NCI-H1105 treated with DMSO at 0.1 percent for 48 hours (cell line): ENCODE data around the gene GPR101.

ENCODE experiments used
- DNase-seq: peaks from one replicate; lab custom pipeline; 2025; lab: John Stamatoyannopoulos, UW

Gene GPR101, protein sequence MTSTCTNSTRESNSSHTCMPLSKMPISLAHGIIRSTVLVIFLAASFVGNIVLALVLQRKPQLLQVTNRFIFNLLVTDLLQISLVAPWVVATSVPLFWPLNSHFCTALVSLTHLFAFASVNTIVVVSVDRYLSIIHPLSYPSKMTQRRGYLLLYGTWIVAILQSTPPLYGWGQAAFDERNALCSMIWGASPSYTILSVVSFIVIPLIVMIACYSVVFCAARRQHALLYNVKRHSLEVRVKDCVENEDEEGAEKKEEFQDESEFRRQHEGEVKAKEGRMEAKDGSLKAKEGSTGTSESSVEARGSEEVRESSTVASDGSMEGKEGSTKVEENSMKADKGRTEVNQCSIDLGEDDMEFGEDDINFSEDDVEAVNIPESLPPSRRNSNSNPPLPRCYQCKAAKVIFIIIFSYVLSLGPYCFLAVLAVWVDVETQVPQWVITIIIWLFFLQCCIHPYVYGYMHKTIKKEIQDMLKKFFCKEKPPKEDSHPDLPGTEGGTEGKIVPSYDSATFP

DNA sequence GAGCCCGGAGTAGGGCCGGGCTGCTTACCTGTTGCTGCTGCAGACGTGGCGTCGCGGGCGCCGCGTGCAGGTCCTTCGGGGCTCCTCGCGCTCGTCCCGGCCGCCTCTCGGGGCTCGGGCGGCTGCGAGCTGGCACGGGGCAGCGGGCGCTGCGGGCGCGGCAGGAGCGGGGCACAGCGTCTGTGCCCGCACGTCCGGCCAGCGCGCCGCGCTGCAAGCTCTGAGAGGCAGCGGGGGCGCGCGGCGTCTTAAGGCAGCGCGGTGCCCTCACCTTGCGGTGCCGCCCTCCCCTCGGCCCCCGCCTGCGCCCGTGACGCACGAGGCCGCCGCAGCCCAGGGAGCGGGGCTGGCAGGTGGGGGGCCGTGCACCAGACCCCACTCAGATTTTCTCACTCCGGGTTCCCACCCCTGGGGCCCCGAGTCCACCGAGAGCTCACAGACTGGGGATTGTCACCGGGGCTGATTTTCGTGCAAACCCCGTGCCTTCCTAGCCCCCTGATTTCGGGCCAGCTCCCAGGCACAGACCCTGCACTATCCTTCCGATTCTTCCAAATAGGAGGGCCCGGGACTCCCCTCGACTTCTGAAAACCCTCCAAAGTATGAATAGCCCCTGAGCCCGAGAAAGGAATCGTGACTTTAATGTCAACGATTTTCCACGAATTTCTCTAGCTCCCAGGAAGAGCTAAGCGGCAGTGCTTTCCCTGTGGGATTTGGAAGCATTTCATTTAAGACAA, at the start of gene GPR101:
GPR101 (minus strand) TSS at position 222 of the 734 bp plus-strand sequence. CDS start 2,321 bp downstream, outside the sequence.
- DNase-seq: no peak

- no peak for DNase-seq
Measured at GRCh38 chrX:137081239-137081638, 47.4 kb upstream of the GPR101 start.

- DNase-seq: no peak
Measured at GRCh38 chrX:137072396-137072795, 38.6 kb upstream of the GPR101 start.

DNA sequence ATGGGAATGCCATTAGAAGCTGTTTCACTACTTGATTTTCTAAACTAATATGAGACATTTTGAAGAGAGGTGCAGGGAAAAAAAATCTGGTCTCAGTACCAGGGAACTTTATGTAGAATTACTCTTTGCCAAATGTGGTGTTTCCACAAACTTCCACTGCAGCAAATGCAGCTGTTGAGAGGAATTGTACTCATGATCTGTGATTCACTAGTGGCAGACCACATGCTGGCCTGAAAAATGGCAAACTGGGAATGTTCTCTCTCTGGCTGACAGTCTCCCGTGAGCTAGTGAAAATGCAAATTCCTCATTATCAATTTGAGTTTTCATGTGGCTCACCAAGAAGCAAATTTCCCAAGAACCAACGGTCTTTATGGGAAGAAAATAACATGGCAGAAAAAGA, 37.8 kb upstream of the GPR101 start:
- DNase-seq: no peak

DNA sequence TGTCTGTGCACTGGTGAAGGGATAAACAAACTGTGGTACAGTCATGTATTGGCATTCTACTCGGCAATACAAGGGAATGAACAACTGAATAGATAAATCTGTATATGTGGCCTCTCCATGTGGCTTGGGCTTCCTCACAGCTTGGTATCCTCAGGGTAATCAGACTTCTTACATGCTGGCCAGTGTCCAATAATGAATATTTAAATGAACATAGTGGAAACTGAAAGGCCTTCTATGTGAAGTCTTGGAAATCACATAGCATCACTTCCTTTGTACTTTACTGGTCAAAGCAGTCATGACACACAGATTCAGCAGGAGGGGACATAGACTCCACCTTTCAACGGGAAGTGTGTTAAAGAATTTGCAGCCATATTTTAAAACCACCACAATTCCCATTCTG, 33.4 kb upstream of the GPR101 start:
- no peak for DNase-seq

DNA sequence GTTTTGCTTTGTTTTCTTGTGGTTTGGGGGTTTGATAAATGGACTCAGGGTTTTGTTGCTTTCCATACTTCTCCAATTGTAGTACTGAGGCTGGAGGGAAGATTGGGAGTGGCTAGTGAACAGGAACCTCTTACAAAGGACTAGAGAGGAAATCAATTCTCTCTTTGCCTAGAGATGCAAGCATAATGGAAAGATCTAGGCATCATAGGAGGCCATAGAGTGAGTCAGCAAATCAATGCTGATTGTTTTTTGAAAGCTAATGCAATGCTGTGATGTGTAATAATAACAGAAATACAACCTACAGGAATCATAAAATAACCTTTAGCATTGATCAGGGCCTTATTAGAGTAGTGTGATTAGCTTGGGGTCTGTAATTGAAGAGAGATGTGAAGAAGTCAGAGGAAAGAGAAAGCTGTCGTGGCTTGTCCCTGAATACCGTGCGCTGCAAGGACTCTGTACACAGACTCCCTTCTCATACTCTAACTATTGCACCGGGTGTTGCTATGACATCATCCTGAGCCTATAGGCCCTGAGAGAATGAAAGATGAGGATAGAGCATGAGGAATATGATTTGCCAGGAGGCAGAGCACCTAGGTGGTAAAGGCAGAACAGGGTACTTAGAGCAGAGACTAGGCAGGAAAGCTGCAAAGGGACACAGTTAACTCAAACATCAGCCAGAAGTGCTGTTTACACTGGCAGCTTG, 29.3 kb upstream of the GPR101 start:
- DNase-seq: peak; percentile 13

GRCh38 chrX:137058339-137059127, 24.7 kb upstream of the GPR101 start:
- no peak for DNase-seq

- peak; percentile 48 for DNase-seq
Measured at GRCh38 chrX:137052643-137053235, 18.9 kb upstream of the GPR101 start.

GRCh38 chrX:137051978-137052642, 18.3 kb upstream of the GPR101 start:
- DNase-seq: peak; percentile 76

- DNase-seq: no peak
Measured at GRCh38 chrX:137044893-137045292, 11.1 kb upstream of the GPR101 start.

- no peak for DNase-seq
Measured at GRCh38 chrX:137043736-137044135, 9.9 kb upstream of the GPR101 start.

DNA sequence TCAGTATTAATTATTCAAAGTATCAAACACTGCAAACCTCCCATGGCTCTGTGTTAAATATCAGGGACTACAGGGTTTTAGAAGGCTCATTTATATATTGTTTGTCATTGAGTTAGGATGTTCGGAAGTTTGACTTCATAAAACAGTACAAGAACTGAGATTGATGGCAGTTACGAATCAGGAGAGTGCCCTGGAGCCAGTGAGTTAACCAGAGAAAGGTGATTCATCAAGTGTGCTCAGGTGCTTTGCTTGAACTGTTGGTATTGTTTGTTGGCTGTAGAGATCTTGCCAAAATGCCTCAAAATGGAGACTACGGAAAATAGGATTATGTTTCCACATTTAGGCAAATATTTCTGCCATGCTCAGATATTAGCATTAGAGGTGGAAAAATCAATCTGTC, 7.5 kb upstream of the GPR101 start:
- no peak for DNase-seq

DNA sequence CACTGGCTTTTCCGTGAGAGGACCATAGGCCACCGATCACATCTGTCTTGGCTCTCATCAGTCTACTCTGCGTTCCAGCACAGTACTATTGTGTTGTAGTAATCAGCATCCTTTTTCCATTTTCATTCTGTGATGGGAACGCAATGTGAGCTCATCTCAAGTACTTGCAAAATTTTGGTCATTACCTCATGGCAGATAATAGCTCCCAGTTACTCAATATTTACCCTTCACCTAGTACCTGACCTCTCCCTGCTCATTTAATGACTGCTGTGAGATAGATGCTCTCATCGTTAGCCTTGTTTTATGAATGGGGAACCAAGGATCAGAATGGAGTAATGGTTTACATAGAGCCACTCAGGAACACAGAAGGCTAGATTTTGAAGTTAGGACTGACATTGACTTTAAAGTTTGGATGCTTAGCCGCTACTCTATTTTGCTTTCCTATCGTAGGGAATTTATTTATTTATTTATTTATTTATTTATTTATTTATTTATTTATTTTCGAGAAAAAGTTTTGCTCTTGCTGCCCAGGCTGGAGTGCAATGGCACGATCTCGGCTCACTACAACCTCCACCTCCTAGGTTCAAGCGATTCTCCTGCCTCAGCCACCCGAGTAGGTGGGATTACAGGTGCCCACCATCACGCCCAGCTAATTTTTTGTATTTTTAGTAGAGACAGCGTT, 6.5 kb upstream of the GPR101 start:
- DNase-seq: no peak

- DNase-seq: peak; percentile 18
Measured at GRCh38 chrX:137034508-137034872, 695 bp upstream of the GPR101 start.

DNA sequence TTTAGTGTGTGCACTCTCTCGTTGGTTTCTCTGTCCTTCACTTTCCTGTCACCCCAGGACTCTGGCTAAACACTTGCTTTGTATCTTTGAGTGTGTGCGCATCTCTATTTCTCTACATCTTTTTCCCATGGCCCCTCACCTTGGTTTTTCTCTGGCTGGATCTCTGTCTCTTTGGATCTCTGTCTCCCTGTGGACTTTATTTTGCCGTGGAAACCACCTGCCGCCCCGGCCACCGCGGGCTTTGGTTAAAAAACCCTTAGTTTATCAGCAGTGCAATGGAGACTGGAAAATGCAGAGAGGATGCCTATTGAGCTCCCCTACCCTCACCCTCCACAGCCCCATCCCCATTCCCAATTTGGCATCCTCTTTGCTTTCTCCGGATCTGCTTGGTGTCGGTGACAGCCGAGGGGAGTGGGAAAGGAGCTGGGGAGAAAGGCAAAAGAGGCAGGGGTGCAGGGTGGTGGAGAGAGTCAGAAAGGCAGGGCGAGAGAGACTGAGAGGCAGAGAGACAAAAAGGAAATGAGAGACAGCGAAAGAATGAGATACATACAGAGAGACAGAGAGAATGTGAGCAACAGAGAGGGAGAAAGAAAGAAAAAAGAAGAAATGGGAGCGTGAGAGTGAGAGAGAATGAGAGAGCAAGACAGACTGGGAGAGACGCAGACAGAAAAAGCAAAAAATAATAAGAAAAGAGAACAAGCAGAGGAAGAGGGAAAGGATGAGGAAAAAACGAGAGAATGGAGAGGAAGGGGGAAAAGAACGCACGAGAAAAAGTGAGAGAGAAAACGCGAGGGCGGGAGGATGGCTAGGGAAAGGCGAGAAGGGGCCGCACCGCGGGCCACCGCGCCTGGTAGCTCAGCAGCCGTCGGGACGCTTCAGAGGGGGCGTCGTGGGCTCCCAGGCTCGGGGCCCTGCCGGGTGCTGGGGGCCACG, 688 bp downstream of the GPR101 start:
- DNase-seq: no peak

DNA sequence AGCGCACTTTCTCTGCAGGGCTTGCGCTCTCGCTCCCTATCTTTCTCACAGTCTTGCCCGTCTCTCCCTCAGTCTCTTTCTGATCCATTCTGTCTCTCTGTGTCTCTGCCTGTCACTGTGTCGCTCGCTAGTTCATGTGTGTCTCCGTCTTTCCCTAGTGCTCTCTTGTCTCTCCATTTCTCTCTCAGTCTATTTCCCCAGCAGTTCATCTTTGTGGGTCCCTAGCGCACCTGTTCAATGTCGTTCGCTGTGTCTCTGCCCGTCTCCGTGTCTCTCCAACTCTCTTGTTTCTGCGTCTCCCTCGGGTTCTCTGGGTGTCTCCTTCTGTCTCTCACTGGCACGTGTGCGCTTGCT, 1.5 kb downstream of the GPR101 start:
- no peak for DNase-seq

- DNase-seq: peak; percentile 45
Measured at GRCh38 chrX:137031517-137032340, 2.1 kb downstream of the GPR101 start.

DNA sequence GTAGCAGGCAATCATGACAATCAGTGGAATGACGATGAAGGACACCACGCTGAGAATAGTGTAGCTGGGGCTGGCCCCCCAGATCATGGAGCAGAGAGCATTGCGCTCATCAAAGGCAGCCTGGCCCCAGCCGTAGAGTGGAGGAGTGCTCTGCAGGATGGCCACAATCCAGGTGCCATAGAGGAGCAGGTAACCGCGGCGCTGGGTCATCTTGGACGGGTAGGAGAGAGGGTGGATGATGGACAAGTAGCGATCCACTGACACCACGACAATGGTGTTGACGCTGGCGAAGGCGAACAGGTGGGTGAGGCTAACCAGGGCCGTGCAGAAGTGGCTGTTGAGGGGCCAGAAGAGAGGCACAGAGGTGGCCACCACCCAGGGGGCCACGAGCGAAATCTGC, 2.8 kb downstream of the GPR101 start:
- DNase-seq: no peak
